Glomerular endothelial cell (primary cell): Measurements from ENCODE around the gene BSPRY. TPM values are rescaled to one million over a fixed set of nuclear protein-coding genes. Genes with fewer than 3 reads are reported as not detected.

ENCODE experiments used
- DNase-seq: peaks from one replicate; pipeline ENCODE4 v3.0.0-alpha.2; 2011; ENCODE audit warnings: low read depth, low spot score; ENCODE audit errors: extremely low read depth
- total RNA-seq: library from RNA; depleted of rRNA; stranded (reverse); fragments of >200 nt; gene quantifications from 2 replicates; pipeline ENCODE4 v1.2.3, GENCODE V29; 2015

Gene BSPRY
- not detected in 2 replicates for total RNA-seq

- no peak for DNase-seq
Measured at GRCh38 chr9:113349445-113350094, at the start of gene BSPRY. Gene BSPRY (plus strand): TSS chr9:113349541. CDS start chr9:113349580, 39 bp downstream.

GRCh38 chr9:113299800-113300292, 49.5 kb upstream of the BSPRY start:
- no peak for DNase-seq

- no peak for DNase-seq
Measured at GRCh38 chr9:113301548-113301947, 47.8 kb upstream of the BSPRY start.

DNA sequence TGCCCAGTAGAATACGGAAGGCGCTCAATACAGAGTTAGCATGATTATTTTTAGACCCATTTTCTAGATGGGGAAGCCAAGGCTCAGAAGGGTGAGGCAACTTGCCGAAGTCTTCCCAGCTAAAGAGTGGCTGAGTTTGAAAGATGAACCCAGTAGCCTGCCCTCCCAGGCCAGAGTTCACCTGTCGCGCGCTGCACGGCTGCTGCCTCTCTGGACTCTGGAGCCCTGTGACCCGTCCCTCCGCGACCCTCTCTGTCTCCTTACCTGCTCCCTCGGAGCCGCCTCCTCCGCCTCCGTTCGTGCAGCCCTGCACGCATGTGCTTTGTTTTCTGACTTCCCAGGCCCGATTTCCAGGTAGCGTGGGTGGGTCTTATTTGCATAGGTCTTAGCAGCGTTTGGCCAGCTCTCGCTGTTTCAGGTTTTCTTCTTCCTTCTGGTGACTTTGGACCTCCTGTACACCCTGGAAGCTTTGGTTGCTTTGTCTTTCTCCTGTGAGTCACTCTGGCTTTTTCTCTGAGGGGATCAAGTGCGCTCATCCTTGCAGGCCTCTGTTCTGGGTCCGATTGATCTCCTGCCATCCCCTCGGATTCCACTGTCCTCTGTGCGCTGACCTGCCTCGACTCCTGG, 46.4 kb upstream of the BSPRY start, which contains the start of gene RNF183:
RNF183 (minus strand) TSS at position 585 of the 627 bp plus-strand sequence. CDS start 5,192 bp downstream, outside the sequence.
- no peak for DNase-seq

GRCh38 chr9:113306566-113306965, 42.8 kb upstream of the BSPRY start:
- no peak for DNase-seq

DNA sequence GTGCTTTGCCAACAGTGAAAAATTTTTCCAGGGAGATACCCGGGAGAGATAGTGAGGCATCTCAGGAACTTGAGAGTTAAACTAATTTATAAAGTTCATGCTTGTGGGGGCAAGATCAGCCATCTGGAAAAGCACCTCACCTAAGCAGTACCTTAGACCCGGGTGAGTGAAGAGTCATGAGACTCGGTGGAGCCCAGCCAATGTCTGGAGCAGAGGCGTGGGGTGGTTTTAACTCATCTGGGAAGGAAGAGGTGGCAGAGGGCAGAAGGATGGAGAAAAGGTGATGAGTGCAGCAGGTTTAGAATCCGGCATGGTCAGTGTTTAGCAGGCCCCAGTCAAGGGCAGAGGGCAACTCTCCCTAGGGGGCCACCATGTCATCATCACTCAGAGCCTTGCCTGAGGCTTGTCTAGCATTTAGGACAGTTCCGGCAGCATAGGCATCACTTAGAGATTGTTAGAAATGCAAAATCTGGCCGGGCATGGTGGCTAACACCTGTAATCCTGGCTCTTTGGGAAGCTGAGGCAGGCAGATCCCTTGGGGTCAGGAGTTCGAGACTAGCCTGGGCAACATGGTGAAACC, 41.9 kb upstream of the BSPRY start:
- no peak for DNase-seq

DNA sequence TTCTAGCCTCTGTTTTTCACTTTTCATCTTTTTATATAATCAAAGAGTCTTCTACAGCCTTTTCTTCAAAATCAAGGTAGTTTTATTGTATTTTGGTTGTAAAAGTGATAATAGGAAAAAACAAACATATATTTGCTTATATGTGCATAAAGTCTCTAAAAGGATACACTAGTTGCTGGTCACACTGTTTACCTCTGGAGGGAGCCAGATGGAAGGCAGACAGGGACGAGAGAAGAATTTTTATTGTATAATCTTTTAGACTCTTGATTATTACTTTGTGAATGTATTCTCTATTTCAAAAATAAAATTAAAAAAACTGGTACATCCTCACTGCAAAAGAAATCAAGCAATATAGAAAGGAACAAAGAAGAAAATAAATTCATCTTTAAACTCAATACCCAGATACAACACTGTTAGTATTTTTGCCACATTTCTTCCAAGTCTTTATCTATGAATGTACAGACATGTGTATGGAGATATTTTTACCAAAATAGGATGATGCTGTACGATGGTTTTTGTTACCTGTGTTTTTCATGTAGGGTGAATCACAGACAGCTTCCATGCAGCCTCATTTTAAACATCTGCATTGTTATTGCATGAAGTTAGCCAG, 40.0 kb upstream of the BSPRY start:
- DNase-seq: no peak

GRCh38 chr9:113310538-113310937, 38.8 kb upstream of the BSPRY start:
- DNase-seq: no peak

DNA sequence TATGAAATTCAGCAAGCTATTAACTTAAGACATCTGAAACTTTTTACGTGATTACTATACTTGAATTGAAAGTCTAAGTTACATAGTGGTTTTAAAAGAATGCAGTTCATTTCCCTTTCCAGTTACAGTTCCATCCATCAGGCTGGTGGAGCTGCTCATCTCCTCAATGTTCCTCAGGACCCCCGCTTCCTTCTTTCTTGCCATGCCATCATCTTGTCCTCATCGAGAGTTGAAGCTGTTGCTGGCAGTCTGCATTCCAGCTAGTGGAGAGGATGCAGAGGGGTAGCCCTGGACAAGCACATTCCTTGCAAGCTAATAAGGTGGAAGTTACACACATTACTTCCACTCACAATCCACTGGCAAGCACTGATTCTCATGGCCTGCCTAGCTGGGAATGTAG, 37.4 kb upstream of the BSPRY start:
- DNase-seq: no peak

- no peak for DNase-seq
Measured at GRCh38 chr9:113313261-113313660, 36.1 kb upstream of the BSPRY start.

DNA sequence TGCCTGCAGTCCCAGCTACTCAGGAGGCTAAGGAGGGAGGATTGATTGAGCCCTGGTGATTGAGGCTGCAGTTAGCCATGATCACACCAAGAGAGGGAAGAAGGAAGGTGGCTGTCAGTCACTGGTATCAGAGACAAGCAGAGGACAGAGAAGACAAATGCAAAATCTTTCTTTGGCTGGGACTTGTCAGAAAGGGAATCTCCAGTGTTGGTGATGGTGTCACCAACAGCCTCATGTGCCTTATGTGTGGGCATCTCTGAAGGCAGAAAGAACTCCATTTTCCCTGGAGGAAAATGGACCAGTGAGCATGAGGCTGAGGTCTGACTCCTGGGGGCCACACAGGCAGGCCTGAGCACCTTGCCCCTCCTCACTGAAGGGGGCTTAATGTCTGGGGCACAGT, 34.1 kb upstream of the BSPRY start:
- no peak for DNase-seq

DNA sequence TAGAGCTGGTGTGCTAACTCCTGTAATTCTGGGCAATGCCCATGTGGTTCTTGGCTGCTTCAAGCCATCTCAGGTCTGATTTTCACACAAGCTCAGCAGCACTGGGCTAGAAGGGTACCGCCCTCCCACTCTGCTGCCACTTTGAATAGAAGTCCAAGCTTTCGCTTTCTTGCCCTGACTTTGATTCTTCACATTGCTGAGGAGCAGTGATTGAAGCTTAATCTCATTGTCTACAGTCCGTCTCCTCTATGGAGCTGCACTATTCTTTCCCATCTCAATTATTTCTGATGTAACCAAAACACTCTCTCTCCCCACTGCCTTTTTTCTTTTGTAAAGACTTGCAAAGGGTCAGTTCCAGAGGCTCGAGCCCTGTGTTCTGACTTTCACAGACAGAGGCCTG, 33.3 kb upstream of the BSPRY start:
- DNase-seq: no peak

- no peak for DNase-seq
Measured at GRCh38 chr9:113317777-113318176, 31.6 kb upstream of the BSPRY start.

GRCh38 chr9:113319054-113319453, 30.3 kb upstream of the BSPRY start:
- DNase-seq: no peak

GRCh38 chr9:113320051-113320450, 29.3 kb upstream of the BSPRY start:
- no peak for DNase-seq

DNA sequence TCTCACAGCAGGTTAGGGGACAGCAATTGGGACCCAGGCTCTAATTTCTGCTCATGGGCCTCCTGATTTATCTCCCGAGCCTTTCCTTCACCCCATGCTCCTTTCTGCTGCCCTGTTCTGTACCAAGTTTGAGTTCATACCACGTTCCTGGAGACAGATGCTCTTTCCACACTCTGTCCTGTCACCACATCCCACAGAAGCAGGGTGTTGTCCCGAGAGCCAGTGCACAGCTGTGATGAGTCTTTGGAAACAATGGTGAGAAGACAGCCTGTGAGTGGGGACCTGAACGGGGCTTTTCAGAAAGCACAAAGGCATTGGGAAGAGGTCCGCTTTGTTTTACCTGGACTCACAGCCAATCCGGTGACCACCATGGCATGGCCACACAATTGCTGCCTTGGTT, 26.7 kb upstream of the BSPRY start:
- DNase-seq: no peak

DNA sequence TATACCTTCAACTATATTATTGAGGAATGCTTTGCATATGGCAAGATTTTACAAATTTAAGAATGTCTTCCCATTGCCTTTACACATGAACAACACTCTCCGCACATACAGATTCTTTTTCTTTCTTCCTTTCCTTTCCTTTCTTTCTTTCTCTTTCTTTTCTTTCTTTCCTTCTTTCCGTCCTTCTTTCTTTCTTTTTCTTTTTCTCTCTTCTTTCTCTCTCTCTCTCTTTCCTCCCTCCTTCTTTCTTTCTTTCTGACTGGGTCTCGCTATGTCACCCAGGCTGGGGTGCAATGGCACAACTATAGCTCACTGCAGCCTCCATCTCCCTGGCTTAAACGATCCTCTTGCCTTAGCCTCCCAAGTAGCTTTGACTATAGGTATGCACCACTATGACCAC, 23.1 kb upstream of the BSPRY start:
- no peak for DNase-seq

DNA sequence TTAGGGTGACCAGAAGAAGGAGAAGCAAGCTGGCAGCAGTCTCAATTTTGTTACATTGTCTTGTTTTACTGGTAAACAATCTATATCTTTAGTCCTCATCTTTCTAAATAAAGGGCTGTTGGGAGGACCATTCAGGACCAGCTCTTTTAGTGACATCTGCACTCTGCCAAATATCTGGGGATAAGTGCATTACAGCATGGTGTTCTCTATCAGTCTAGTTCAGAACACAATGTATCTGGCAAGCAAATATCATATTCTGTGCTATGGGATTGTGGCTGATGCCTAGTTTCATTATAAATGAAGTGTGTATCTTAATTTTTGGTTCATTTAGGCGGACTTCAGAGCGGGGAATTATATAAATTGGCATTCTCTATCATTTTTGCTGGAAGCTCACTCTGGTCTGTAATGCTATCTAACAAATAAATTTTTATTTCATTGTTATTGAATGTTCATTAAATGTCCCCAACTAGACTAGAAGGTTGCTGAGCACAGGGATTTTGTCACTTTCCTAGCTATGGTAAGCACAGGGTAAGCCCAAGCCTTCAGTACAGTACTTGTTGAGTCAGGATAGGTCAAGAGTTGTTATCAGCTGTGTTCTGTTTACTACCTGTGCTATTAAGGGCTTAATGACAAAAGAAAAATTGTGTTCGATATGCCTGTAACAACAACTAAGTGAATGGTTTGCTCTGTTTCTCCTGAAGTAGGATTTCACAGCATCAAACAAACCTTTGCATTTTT, 21.1 kb upstream of the BSPRY start:
- DNase-seq: no peak

GRCh38 chr9:113331780-113332179, 17.6 kb upstream of the BSPRY start:
- DNase-seq: no peak

GRCh38 chr9:113337714-113338113, 11.6 kb upstream of the BSPRY start:
- DNase-seq: no peak
